ENCODE data around the gene IFIT3. TPM values are rescaled to one million over a fixed set of nuclear protein-coding genes. Genes with fewer than 3 reads are reported as not detected.
"Not testable (repeated sequence)": the region's sequence is repeated elsewhere in the genome, so short reads cannot be mapped to it uniquely, and the experiment has no call there.

IFIT3 gene
- total and polyA plus RNA-seq, 12 donors: 8.1 to 88.6 (median 26.7) TPM

DNA sequence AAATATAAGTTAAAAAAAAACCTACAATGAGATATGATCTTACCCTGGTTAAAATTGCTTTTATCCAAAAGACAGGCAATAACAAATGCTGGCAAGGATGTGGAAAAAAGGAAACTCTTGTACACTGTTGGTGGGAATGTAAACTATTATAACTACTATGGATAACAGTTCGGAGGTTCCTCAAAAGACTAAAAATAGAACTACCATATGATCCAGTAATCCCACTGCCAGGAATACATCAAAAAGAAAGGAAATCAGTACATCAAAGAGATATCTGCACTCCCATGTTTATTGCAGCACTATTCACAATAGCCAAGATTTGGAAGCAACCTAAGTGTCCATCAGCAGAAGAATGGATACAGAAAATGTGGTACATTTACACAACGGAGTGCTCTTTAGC lies 1.9 kb upstream of the IFIT3 start:
- H3K9me3 ChIP-seq (replicated peaks in 1 of 3); H3K27me3 ChIP-seq; intact Hi-C loops (cut with DNase I); H3K27ac ChIP-seq; DNase-seq; H3K4me3 ChIP-seq; H3K36me3 ChIP-seq (replicated peaks in 1 of 2): not testable (repeated sequence)
- WGBS, 4 donors: 63 to 77% (median 73%) methylated on average over 2 of the region's 2 CpGs
- H3K4me1 ChIP-seq (replicated peaks in 1 of 2): peaks cover 20 to 30% of the 10 kb centered on the region in 2 donors

- Histone ChIP-seq H3K4me3 (peak overlapping the region in 1 of 4 donors; percentile 59), H3K27me3 (no peaks in the 10 kb centered on the region), H3K36me3 (replicated peaks in 1 of 2) (no peaks in the 10 kb centered on the region), H3K9me3 (replicated peaks in 1 of 3) (no peaks in the 10 kb centered on the region), H3K4me1 (replicated peaks in 1 of 2) (peaks cover 36 to 49% of the 10 kb centered on the region in 2 donors), H3K27ac (peak overlapping the region in 2 of 5 donors; percentile 11 to 23)
- no peak for TF ChIP-seq POLR2A (IDR thresholded peaks at IDR 0.05)
- TF ChIP-seq, protein P1, sequence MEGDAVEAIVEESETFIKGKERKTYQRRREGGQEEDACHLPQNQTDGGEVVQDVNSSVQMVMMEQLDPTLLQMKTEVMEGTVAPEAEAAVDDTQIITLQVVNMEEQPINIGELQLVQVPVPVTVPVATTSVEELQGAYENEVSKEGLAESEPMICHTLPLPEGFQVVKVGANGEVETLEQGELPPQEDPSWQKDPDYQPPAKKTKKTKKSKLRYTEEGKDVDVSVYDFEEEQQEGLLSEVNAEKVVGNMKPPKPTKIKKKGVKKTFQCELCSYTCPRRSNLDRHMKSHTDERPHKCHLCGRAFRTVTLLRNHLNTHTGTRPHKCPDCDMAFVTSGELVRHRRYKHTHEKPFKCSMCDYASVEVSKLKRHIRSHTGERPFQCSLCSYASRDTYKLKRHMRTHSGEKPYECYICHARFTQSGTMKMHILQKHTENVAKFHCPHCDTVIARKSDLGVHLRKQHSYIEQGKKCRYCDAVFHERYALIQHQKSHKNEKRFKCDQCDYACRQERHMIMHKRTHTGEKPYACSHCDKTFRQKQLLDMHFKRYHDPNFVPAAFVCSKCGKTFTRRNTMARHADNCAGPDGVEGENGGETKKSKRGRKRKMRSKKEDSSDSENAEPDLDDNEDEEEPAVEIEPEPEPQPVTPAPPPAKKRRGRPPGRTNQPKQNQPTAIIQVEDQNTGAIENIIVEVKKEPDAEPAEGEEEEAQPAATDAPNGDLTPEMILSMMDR (IDR thresholded peaks at IDR 0.05): no peak
- intact Hi-C loops (cut with DNase I): no loop called here
- no peak for DNase-seq
- 85 to 93% (median 88%) methylated on average over 2 of the region's 2 CpGs for WGBS, 4 donors
Observed at GRCh38 chr10:89329151-89329550, 1.4 kb downstream of the IFIT3 start.

DNA sequence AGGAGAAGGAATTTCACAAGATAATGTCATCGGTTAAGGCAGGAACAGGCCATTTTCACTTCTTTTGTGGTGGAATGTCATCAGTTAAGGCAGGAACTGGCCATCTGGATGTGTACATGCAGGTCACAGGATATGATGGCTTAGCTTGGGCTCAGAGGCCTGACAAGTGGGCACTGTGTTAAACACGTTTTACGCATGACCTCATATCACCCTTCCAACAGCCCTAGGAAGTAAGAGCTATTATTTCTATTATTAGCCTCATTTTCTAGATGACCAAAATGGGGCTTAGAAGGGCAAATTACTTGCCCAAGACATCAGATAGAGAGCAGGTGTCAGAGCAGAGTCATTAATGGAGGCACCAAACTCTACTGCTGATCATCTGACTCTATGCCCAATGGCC lies 2.2 kb downstream of the IFIT3 start:
- DNase-seq; H3K9me3 ChIP-seq (replicated peaks in 1 of 3); intact Hi-C loops (cut with DNase I); H3K27me3 ChIP-seq; H3K36me3 ChIP-seq (replicated peaks in 1 of 2); H3K4me3 ChIP-seq: not testable (repeated sequence)
- Histone ChIP-seq H3K27ac (peak overlapping the region in 1 of 5 donors; percentile 77), H3K4me1 (replicated peaks in 1 of 2) (peaks cover 36 to 55% of the 10 kb centered on the region in 2 donors)
- 57 to 78% (median 66%) methylated on average over 2 to 3 of the region's 3 CpGs for WGBS, 4 donors

- DNase-seq: no peak
- H3K27me3 ChIP-seq: no peaks in the 10 kb centered on the region
- no peak overlapping the region for H3K4me3 ChIP-seq
- intact Hi-C loops (cut with DNase I): no loop called here
- peak overlapping the region in 2 of 5 donors; percentile 77 for H3K27ac ChIP-seq
- H3K36me3 ChIP-seq (replicated peaks in 1 of 2): no peaks in the 10 kb centered on the region
- no peaks in the 10 kb centered on the region for H3K9me3 ChIP-seq (replicated peaks in 1 of 3)
- peaks cover 36 to 62% of the 10 kb centered on the region in 2 donors for H3K4me1 ChIP-seq (replicated peaks in 1 of 2)
- no peak for TF ChIP-seq POLR2A (IDR thresholded peaks at IDR 0.05)
- TF ChIP-seq, protein P1 (IDR thresholded peaks at IDR 0.05): no peak
Observed at GRCh38 chr10:89330537-89331212, 2.9 kb downstream of the IFIT3 start.

- peak overlapping the region; percentile 6 to 77 (median 75) for H3K27ac ChIP-seq
- H3K36me3 ChIP-seq (replicated peaks in 1 of 2); H3K27me3 ChIP-seq; H3K9me3 ChIP-seq (replicated peaks in 1 of 3); intact Hi-C loops (cut with DNase I); DNase-seq: not testable (repeated sequence)
- H3K4me3 ChIP-seq: peak overlapping the region in 1 of 4 donors; percentile 44
- WGBS, 4 donors: 71 to 84% (median 80%) methylated on average over 14 of the region's 14 CpGs
- H3K4me1 ChIP-seq (replicated peaks in 1 of 2): peaks cover 36 to 64% of the 10 kb centered on the region in 2 donors
Observed at GRCh38 chr10:89331487-89332122, 3.8 kb downstream of the IFIT3 start.
